Measurements from ENCODE around the gene NEURL1B. TPM values are rescaled to one million over a fixed set of nuclear protein-coding genes. Genes with fewer than 3 reads are reported as not detected.

NEURL1B gene
- total and polyA plus RNA-seq, 2 experiments from 2014 or later = 0.65 to 5.8 TPM

DNA sequence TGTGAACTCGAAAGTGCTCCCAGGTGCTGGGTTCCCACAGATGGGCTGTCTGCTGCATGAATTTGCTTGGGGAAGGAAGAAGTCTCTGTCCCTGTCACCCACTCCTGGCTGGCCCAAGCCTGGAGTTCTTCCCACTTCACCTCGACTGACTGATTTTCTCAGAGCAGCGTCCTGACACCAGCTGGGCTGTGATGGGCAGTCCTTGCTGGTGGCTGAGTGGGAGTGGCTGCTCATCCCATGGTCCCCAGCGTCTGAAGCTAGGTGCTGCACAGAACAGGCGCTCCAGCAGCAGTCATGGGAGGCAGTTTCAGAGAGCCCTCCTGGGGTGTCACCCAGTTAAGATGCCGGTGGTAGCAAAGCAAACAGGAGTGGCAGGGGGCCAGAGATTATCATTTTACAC lies 10.1 kb upstream of the NEURL1B start:
- Histone ChIP-seq H3K4me3 (no peak overlapping the region), H3K9me2 (replicated peaks; ENCODE audit: insufficient read depth) (no peaks in the 10 kb centered on the region), H3K27ac (no peak overlapping the region), H3K27me3 (no peaks in the 10 kb centered on the region), H3K79me2 (no peaks in the 10 kb centered on the region), H2AFZ (no peak overlapping the region), H3K4me2 (no peak overlapping the region), H3K9me3 (ENCODE audit: low read depth) (no peaks in the 10 kb centered on the region), H3K4me1 (ENCODE audit: insufficient read depth) (no peaks in the 10 kb centered on the region), H3K36me3 (replicated peaks; ENCODE audit: insufficient read depth, low read depth) (no peaks in the 10 kb centered on the region), H4K20me1 (ENCODE audit: insufficient read depth, poor library complexity, severe bottlenecking) (no peaks in the 10 kb centered on the region)
- 54% methylated on average over 6 of the region's 6 CpGs for WGBS (ENCODE audit: low lambda C conversion rate, missing lambda C conversion rate)
- no peak for DNase-seq (ENCODE audit: low spot score)
- TF ChIP-seq, protein P1, sequence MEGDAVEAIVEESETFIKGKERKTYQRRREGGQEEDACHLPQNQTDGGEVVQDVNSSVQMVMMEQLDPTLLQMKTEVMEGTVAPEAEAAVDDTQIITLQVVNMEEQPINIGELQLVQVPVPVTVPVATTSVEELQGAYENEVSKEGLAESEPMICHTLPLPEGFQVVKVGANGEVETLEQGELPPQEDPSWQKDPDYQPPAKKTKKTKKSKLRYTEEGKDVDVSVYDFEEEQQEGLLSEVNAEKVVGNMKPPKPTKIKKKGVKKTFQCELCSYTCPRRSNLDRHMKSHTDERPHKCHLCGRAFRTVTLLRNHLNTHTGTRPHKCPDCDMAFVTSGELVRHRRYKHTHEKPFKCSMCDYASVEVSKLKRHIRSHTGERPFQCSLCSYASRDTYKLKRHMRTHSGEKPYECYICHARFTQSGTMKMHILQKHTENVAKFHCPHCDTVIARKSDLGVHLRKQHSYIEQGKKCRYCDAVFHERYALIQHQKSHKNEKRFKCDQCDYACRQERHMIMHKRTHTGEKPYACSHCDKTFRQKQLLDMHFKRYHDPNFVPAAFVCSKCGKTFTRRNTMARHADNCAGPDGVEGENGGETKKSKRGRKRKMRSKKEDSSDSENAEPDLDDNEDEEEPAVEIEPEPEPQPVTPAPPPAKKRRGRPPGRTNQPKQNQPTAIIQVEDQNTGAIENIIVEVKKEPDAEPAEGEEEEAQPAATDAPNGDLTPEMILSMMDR (IDR thresholded peaks at IDR 0.05; ENCODE audit: poor library complexity) = no peak
- TF ChIP-seq EZH2 (IDR thresholded peaks at IDR 0.05; ENCODE audit: borderline replicate concordance) = no peak

DNA sequence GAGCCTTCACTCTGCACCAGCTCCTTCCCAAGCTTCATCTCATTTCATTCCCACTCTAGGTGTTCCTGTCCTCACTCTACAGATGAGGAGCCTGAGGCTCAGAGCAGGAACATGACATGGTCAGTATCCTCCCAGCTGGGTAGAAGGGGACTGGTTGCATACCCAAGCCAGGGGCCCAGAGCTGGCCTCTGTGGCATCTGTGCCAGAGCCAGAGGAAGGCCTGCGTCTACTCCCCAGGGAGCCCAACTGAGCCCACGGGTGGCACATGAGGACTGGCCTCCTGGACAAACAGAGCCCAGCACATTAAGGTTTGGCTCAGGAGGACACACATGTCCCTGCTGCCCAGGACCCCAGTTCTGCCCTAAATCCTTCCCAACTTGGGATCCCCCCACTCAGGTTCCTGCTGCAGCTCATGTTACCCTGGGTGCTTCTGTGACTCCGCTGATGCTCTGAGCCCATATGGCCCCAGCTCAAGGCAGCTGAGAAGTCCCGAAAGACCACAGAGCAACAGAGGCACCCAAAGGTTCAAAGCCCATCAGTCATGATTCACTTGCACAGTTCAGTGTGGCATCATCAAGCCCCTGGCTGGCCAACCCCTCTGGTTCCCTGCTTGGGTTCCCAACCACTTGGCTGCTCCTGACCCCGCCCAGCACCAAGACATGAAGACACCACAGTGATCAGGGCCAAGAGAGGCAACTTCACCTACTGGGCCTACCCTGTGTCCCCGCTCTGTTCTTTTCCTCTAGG lies 8.5 kb upstream of the NEURL1B start:
- no peak for TF ChIP-seq EZH2phosphoT487 (IDR thresholded peaks at IDR 0.05; ENCODE audit: low read depth, severe bottlenecking, unreplicated experiment)
- TF ChIP-seq, protein P1 (IDR thresholded peaks at IDR 0.05; ENCODE audit: poor library complexity) = no peak
- TF ChIP-seq EZH2 (IDR thresholded peaks at IDR 0.05; ENCODE audit: borderline replicate concordance) = no peak
- H3K79me2 ChIP-seq = no peaks in the 10 kb centered on the region
- no peaks in the 10 kb centered on the region for H3K9me3 ChIP-seq (ENCODE audit: low read depth)
- no peaks in the 10 kb centered on the region for H4K20me1 ChIP-seq (ENCODE audit: insufficient read depth, poor library complexity, severe bottlenecking)
- no peaks in the 10 kb centered on the region for H3K27me3 ChIP-seq
- DNase-seq (ENCODE audit: low spot score) = no peak
- H3K4me3 ChIP-seq = no peak overlapping the region
- no peaks in the 10 kb centered on the region for H3K36me3 ChIP-seq (replicated peaks; ENCODE audit: insufficient read depth, low read depth)
- H3K4me1 ChIP-seq (ENCODE audit: insufficient read depth) = no peaks in the 10 kb centered on the region
- H3K27ac ChIP-seq = no peak overlapping the region
- H3K4me2 ChIP-seq = no peak overlapping the region
- 90% methylated on average over 6 of the region's 6 CpGs for WGBS (ENCODE audit: low lambda C conversion rate, missing lambda C conversion rate)
- no peak overlapping the region for H2AFZ ChIP-seq
- H3K9me2 ChIP-seq (replicated peaks; ENCODE audit: insufficient read depth) = no peaks in the 10 kb centered on the region

DNA sequence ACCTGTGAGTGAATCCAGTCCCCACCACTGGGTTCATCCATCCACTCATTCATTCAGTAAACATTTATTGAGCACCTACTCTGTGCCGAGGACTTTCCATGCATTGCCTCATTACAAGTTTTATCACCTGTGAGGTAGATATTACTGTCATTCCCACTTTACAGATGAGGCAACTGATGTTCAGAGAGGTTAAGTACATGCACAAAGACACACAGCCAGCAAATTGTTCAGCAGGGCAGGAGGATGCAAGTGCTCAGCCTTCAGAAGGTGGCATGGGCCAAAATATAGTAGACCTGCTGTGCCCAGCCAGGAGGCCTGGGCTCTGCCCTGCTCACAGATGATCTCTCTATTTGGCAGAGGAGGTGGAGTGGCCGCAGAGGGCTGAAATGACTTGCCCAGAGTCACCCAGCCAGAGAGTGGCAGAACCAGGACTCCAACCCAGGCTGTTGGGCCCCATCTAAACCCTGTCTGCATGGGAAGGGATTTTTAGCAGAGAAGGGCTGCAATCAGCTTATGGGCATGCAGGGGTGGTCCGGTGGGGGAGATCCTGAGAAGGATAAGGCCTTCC lies 7.6 kb upstream of the NEURL1B start:
- no peaks in the 10 kb centered on the region for H3K36me3 ChIP-seq (replicated peaks; ENCODE audit: insufficient read depth, low read depth)
- TF ChIP-seq EZH2 (IDR thresholded peaks at IDR 0.05; ENCODE audit: borderline replicate concordance) = no peak
- TF ChIP-seq EZH2phosphoT487 (IDR thresholded peaks at IDR 0.05; ENCODE audit: low read depth, severe bottlenecking, unreplicated experiment) = no peak
- TF ChIP-seq, protein P1 (IDR thresholded peaks at IDR 0.05; ENCODE audit: poor library complexity) = no peak
- H3K4me2 ChIP-seq = no peak overlapping the region
- H4K20me1 ChIP-seq (ENCODE audit: insufficient read depth, poor library complexity, severe bottlenecking) = no peaks in the 10 kb centered on the region
- no peaks in the 10 kb centered on the region for H3K4me1 ChIP-seq (ENCODE audit: insufficient read depth)
- H3K79me2 ChIP-seq = no peaks in the 10 kb centered on the region
- H3K27ac ChIP-seq = no peak overlapping the region
- H3K4me3 ChIP-seq = no peak overlapping the region
- 91% methylated on average over 3 of the region's 3 CpGs for WGBS (ENCODE audit: low lambda C conversion rate, missing lambda C conversion rate)
- no peaks in the 10 kb centered on the region for H3K9me2 ChIP-seq (replicated peaks; ENCODE audit: insufficient read depth)
- H3K27me3 ChIP-seq = peaks cover 9% of the 10 kb centered on the region
- no peak for DNase-seq (ENCODE audit: low spot score)
- H3K9me3 ChIP-seq (ENCODE audit: low read depth) = no peaks in the 10 kb centered on the region
- no peak overlapping the region for H2AFZ ChIP-seq

Data from hepatocyte (in vitro differentiated cells).